22Rv1 (cell line): ENCODE results near the gene ZNF440.

Experiments
- CTCF ChIP-seq: fragments of 450-650 bp; IDR thresholded peaks from 2 replicates; pipeline ENCODE4 v1.5.1; 2017; ENCODE audit warnings: mild to moderate bottlenecking
- ZFX ChIP-seq: fragments of 450-650 bp; IDR thresholded peaks from 2 replicates; pipeline ENCODE4 v1.6.1; 2017; ENCODE audit warnings: antibody characterized with exemption, borderline replicate concordance

GRCh38 chr19:11807099-11807380 lies 7.0 kb upstream of the ZNF440 start:
- TF ChIP-seq CTCF (no peak), ZFX (no peak)
